ENCODE results near the gene HADHA.

GRCh38 chr2:26255759-26256384, 11.4 kb upstream of the HADHA start:
- TF ChIP-seq POLR2A (IDR thresholded peaks at IDR 0.05; ENCODE audit: low read length) (no peak), GATA1 (IDR thresholded peaks at IDR 0.05; ENCODE audit: low read depth, low read length) (no peak)

Measured in erythroblast (primary cell).